Osteoblast (primary cell): ENCODE measurements around the gene GRAMD1B. TPM values are rescaled to one million over a fixed set of nuclear protein-coding genes. Genes with fewer than 3 reads are reported as not detected.

Experiments
- DNase-seq: peaks from one replicate; pipeline ENCODE4 v3.0.0; 2011; ENCODE audit warnings: low spot score, mixed read lengths; ENCODE audit not compliant: insufficient read length; ENCODE audit errors: missing footprints
- H2AFZ ChIP-seq: 2 replicates; pipeline ENCODE4 v1.6.0; 2011; ENCODE audit warnings: mild to moderate bottlenecking, low read length
- H3K27ac ChIP-seq: 2 replicates; pipeline ENCODE4 v1.5.1; 2011; ENCODE audit warnings: mild to moderate bottlenecking, low read depth, low read length, moderate library complexity
- H3K27me3 ChIP-seq: 2 replicates; pipeline ENCODE4 v1.6.0; 2012; ENCODE audit warnings: mild to moderate bottlenecking, control low read depth, inconsistent platforms, low read length, moderate library complexity; ENCODE audit not compliant: insufficient read depth
- H3K36me3 ChIP-seq: 2 replicates; pipeline ENCODE4 v1.5.1; 2011; ENCODE audit warnings: mild to moderate bottlenecking, low read length, control low read depth, moderate library complexity; ENCODE audit not compliant: insufficient read depth
- H3K4me1 ChIP-seq: 2 replicates; pipeline ENCODE4 v1.5.1; 2011; ENCODE audit warnings: mild to moderate bottlenecking, low read length, control low read depth, moderate library complexity; ENCODE audit not compliant: insufficient read depth
- H3K4me2 ChIP-seq: 2 replicates; pipeline ENCODE4 v1.6.0; 2011; ENCODE audit warnings: mild to moderate bottlenecking, low read length; ENCODE audit not compliant: insufficient read depth
- H3K4me3 ChIP-seq: fragments of 200-600 bp; sonication (generic); 3 replicates; pipeline ENCODE4 v1.5.1; 2012; ENCODE audit warnings: mild to moderate bottlenecking, low read length, inconsistent platforms; ENCODE audit not compliant: insufficient read depth
- H3K79me2 ChIP-seq: 2 replicates; pipeline ENCODE4 v1.6.0; 2012; ENCODE audit warnings: mild to moderate bottlenecking, low read length, control low read depth, inconsistent platforms; ENCODE audit not compliant: insufficient read depth
- H3K9me3 ChIP-seq: 2 replicates; pipeline ENCODE4 v1.5.1; 2011; ENCODE audit warnings: low read depth, low read length, control low read depth
- H4K20me1 ChIP-seq: 2 replicates; pipeline ENCODE4 v1.6.0; 2012; ENCODE audit warnings: mild to moderate bottlenecking, low read length, control low read depth; ENCODE audit not compliant: insufficient read depth
- total RNA-seq: library from RNA; depleted of rRNA; stranded (reverse); fragments of >200 nt; gene quantifications from 2 replicates; pipeline ENCODE4 v1.2.3, GENCODE V29; 2012
- TF ChIP-seq, protein P1 (sequence below): IDR thresholded peaks from 2 replicates; pipeline ENCODE4 v1.5.1; 2011; ENCODE audit warnings: mild to moderate bottlenecking, low read depth, low read length, moderate library complexity; ENCODE audit errors: extremely low read depth

Gene GRAMD1B
- total RNA-seq, 1 donor, result 15.2 TPM

DNA sequence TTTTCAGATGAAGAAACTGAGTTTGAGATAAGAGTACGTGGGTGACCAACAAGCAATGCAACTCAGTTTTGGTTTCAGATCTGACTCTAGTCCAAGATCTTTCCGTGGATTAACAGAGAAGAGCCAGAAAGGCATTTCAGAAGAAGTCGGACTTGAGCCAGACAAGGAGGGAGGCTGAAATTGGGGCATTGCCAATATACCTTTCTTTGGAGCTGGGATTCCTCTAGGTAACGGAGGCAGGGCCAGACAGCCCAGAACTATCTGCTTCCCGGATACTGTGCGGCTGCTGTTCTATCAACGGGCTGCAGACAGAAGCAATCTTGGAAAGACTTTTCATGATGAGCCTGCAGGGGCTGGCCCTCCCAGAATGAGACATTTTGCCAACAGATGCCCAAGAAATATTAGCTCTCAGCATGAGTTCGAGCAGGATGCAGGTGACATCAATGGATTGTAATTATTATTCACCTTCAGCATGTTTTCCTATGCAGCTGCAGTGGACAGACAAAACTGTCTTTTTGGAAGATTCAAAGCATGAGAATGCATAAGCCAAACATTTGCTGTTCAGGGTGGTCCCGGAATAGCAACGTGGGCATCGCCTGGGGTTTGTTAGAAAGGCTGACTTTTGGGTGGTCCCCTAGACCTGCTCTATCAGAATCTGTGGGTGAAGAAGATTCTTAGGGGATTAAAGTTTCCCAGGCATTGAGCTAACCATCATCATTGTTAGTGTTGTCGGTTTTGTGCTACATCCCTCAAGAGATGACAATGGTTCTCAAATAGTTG lies 128.7 kb downstream of the GRAMD1B start:
- Histone ChIP-seq H3K4me1 (peaks cover 28% of the 10 kb centered on the region), H3K27ac (peak overlapping the region; percentile 9), H3K36me3 (no peaks in the 10 kb centered on the region), H3K4me3 (peak overlapping the region; percentile 0), H3K79me2 (peaks cover 49% of the 10 kb centered on the region), H4K20me1 (peaks cover 23% of the 10 kb centered on the region), H2AFZ (no peak overlapping the region), H3K4me2 (peak overlapping the region; percentile 31), H3K9me3 (no peaks in the 10 kb centered on the region), H3K27me3 (no peaks in the 10 kb centered on the region)
- DNase-seq, result no peak
- TF ChIP-seq, protein P1, sequence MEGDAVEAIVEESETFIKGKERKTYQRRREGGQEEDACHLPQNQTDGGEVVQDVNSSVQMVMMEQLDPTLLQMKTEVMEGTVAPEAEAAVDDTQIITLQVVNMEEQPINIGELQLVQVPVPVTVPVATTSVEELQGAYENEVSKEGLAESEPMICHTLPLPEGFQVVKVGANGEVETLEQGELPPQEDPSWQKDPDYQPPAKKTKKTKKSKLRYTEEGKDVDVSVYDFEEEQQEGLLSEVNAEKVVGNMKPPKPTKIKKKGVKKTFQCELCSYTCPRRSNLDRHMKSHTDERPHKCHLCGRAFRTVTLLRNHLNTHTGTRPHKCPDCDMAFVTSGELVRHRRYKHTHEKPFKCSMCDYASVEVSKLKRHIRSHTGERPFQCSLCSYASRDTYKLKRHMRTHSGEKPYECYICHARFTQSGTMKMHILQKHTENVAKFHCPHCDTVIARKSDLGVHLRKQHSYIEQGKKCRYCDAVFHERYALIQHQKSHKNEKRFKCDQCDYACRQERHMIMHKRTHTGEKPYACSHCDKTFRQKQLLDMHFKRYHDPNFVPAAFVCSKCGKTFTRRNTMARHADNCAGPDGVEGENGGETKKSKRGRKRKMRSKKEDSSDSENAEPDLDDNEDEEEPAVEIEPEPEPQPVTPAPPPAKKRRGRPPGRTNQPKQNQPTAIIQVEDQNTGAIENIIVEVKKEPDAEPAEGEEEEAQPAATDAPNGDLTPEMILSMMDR, result no peak

DNA sequence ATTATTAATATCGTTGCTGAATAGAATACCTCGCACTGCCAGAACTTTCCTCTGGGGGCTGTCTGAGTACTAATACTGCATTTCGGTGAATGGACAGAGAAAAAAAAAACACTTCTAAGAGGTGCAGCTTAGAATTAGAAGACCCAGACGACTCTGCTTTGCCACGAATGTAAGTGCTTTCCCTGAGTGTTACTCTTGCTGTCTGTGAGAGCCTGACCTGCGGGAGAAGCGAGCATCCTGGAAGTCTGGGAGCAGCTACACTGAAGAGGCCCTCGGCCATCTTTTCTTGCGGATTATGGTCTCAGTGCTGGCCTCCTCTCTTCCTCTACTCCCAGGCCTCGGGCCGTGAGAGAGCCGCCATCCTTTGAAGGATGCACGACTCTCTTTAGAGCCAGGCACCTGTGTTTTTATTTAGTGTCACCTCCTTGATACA lies 129.5 kb downstream of the GRAMD1B start:
- no peaks in the 10 kb centered on the region for H3K27me3 ChIP-seq
- no peaks in the 10 kb centered on the region for H3K36me3 ChIP-seq
- peaks cover 55% of the 10 kb centered on the region for H3K79me2 ChIP-seq
- H3K4me3 ChIP-seq, result peak overlapping the region; percentile 67
- peak overlapping the region; percentile 63 for H2AFZ ChIP-seq
- peaks cover 28% of the 10 kb centered on the region for H3K4me1 ChIP-seq
- TF ChIP-seq, protein P1, result peak; percentile 27
- peak overlapping the region; percentile 68 for H3K27ac ChIP-seq
- peak overlapping the region; percentile 90 for H3K4me2 ChIP-seq
- DNase-seq, result peak; percentile 17
- peaks cover 26% of the 10 kb centered on the region for H4K20me1 ChIP-seq
- H3K9me3 ChIP-seq, result no peaks in the 10 kb centered on the region

DNA sequence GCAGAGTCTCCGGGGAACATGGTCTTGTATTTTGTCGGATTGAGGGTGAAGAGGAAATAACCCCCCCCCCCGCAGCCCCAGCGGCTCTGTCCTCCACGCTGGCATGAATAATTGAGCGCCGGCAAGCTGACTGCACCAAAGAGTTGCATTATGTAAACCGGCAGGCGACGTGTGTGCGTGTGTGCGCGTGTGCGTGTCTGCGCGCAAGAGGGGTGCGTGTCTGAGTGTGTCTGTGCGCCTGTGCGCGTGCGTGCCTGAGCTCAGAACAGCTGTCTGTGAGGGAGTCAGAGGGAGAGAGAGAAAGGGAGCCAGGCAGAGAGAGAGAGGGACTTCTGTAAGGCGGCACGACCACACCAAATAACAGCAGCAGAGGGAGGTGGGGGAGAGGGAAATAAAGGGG lies 129.9 kb downstream of the GRAMD1B start:
- peak; percentile 91 for DNase-seq
- peak overlapping the region; percentile 90 for H3K4me2 ChIP-seq
- H3K4me1 ChIP-seq, result peaks cover 28% of the 10 kb centered on the region
- peaks cover 24% of the 10 kb centered on the region for H4K20me1 ChIP-seq
- no peaks in the 10 kb centered on the region for H3K27me3 ChIP-seq
- H3K36me3 ChIP-seq, result no peaks in the 10 kb centered on the region
- peaks cover 56% of the 10 kb centered on the region for H3K79me2 ChIP-seq
- peak overlapping the region; percentile 63 for H2AFZ ChIP-seq
- TF ChIP-seq, protein P1, result no peak
- peak overlapping the region; percentile 68 for H3K27ac ChIP-seq
- H3K4me3 ChIP-seq, result peak overlapping the region; percentile 67
- H3K9me3 ChIP-seq, result no peaks in the 10 kb centered on the region

DNA sequence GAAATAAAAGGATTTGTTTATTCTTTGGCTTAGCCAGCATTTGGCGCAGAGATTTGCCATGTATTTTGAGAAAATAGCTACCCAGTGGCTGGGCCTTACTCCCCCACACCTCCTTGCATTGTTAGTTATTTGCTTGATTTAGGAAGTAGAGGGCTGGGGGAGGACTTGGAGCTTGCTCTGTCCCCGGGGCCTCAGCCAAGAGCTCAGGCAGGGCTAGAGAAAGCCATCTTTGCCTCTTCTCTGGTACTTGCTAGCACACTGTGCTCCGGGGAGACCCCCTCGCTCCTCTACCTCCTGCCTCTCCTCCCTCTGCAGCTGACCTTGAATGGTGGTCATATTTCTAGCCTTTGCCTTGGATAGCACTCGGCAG lies 131.3 kb downstream of the GRAMD1B start:
- no peaks in the 10 kb centered on the region for H3K27me3 ChIP-seq
- peaks cover 66% of the 10 kb centered on the region for H3K79me2 ChIP-seq
- H3K4me2 ChIP-seq, result peak overlapping the region; percentile 90

More for the DNA sequence above, 131.3 kb downstream of the GRAMD1B start:
- peaks cover 31% of the 10 kb centered on the region for H4K20me1 ChIP-seq
- DNase-seq, result peak; percentile 46
- no peak overlapping the region for H2AFZ ChIP-seq
- H3K36me3 ChIP-seq, result no peaks in the 10 kb centered on the region
- H3K27ac ChIP-seq, result no peak overlapping the region
- H3K4me1 ChIP-seq, result peaks cover 28% of the 10 kb centered on the region
- H3K4me3 ChIP-seq, result no peak overlapping the region
- H3K9me3 ChIP-seq, result no peaks in the 10 kb centered on the region
- TF ChIP-seq, protein P1, result no peak
